ENCODE data around the gene COPS7A.
A peak's percentile ranks its signal among the peaks of the same experiment; 100 is the strongest.

COPS7A gene

DNA sequence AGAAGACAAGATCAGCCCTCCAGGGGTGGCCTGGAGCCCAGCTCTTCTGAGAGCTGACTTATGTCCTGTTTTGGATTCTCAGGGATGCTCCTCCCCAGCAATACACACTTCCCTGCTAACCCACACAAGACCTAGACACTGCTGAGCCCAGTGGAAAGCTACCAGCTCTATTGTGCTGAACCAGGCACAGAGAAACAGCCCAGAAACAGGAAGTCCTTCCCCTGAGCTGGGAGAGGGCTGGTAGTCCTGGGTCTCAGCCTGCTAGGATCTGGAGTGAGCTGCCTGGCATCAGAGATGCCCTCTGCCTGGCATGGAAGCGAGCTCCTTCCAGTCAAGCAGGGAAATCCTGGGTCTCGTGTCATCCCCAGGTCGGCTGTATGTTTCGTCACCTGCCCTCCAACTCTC is 47.2 kb downstream of the COPS7A start:
- DNase-seq: no peak

DNA sequence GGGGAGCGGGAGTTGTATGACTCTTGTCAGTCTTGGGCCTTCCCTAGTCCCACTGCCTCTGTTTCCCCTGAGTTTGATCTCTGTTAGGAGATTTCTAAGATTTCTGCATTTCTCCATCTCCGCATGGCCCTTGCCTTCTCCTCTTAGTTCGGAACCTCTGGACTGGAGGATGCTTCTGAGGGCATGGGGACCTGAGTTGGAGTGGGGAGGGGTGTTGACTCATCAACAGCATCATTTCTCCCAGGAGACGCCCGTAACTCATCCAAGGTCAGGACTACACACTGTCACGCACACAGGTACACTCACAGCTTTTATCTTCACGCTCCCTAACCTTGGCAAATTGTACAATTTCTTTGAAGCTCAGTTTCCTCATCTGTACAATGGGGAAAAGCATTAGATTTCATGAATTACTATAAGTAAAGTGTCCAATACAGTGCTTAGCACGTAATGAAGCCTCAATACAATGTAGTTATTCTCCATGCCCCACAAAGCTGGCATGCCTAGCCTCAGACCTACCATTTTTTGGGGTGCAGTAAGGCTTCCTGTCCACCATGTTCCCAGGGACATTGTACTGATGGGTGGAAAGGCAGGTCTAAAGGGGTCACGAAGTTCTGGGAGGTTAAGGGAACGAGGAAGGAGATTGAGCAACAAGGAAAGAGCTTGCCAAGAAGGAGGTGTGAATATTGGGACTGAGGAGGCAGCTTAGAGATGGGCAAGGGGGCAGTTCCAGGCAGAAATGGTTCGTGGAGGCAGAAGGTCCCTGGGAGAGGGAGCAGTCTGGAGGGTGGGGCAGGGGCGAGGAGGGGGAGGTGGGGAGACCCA is 47.9 kb downstream of the COPS7A start:
- DNase-seq: no peak

GRCh38 chr12:6772331-6772695 is 48.5 kb downstream of the COPS7A start, which contains the start of gene LAG3:
Gene LAG3, plus strand, starts transcription at chr12:6772520. Its CDS starts 333 bp downstream, at chr12:6772853.
- peak; percentile 62 for DNase-seq

DNA sequence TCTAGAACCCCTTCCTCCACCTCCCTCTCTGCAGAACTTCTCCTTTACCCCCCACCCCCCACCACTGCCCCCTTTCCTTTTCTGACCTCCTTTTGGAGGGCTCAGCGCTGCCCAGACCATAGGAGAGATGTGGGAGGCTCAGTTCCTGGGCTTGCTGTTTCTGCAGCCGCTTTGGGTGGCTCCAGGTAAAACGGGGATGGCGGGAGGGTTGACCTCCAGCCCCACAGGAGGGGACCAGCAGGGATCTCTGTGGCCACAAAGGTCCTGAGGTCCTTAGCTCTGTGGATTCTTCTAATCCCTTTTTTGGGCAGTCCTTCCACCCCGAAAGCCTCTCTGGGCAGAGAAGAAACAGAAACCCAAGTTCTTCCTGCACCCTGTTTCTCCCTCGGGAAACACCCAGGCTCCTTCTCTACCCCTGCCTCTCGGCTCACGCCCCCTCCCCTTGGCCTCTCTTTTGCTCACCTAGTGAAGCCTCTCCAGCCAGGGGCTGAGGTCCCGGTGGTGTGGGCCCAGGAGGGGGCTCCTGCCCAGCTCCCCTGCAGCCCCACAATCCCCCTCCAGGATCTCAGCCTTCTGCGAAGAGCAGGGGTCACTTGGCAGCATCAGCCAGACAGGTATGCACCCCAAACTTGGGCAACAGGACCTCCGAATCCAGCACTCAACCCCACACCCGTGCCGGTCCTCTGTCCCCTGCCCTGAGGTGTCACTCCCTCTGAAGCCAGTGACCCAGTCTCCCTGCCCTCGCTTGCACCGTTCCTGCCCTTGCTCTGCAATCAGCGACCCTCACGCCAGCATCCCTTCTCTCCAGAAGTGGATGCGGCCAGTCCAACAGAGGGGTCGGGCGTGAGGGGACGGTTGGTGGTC is 49.1 kb downstream of the COPS7A start:
- DNase-seq: no peak

DNA sequence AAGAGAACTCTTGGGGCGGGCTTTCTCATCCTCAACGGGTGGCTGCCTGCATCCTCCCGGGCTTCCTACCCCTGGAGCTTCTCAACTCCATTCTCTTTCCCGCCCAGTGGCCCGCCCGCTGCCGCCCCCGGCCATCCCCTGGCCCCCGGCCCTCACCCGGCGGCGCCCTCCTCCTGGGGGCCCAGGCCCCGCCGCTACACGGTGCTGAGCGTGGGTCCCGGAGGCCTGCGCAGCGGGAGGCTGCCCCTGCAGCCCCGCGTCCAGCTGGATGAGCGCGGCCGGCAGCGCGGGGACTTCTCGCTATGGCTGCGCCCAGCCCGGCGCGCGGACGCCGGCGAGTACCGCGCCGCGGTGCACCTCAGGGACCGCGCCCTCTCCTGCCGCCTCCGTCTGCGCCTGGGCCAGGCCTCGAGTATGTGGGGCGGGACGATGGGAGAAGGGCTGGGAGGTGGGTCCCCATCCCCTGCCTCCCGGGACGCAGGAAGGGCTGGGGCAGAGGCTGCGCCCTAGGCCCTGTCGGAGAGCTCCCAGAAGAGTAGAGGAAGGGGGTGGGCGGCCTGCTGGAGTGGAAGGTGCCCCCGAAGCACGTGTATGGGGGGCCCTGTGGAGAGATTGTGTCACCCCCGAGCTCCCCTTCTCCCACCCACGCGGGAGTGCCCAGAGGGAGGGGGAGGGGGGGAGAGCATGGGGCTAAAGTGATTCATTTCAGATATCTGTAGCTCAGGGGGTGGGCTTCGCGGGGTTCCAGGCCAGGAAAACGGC is 49.9 kb downstream of the COPS7A start:
- DNase-seq: peak; percentile 78

DNA sequence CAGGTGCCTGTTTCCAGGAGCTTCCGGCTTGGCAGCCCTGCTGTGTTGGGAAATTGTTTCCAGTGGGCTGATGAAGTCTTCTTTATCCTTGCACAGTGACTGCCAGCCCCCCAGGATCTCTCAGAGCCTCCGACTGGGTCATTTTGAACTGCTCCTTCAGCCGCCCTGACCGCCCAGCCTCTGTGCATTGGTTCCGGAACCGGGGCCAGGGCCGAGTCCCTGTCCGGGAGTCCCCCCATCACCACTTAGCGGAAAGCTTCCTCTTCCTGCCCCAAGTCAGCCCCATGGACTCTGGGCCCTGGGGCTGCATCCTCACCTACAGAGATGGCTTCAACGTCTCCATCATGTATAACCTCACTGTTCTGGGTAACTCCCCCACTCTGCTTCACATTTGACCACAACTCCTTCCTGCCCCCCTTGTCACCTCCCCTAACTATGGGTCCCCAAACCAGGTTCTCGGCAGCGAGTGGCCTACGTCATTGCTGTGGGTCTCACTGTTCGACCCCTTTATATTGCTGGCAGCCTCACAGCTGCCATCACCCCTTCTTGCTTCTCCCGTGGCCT is 50.7 kb downstream of the COPS7A start:
- peak; percentile 40 for DNase-seq

GRCh38 chr12:6775185-6776174 is 51.6 kb downstream of the COPS7A start:
- no peak for DNase-seq

- DNase-seq: no peak
Observed at GRCh38 chr12:6777386-6777785, 53.5 kb downstream of the COPS7A start.

DNA sequence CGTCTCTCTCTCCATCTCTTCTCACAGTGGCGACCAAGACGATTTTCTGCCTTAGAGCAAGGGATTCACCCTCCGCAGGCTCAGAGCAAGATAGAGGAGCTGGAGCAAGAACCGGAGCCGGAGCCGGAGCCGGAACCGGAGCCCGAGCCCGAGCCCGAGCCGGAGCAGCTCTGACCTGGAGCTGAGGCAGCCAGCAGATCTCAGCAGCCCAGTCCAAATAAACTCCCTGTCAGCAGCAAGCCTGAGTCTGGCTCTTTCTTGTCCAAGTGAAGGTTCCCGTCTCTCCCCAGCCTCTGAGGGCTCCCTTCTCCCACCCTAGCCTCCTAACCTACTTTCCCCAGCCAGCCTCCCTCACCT is 54.3 kb downstream of the COPS7A start:
- DNase-seq: no peak

GRCh38 chr12:6778574-6779550 is 55.0 kb downstream of the COPS7A start:
- peak; percentile 88 for DNase-seq

DNA sequence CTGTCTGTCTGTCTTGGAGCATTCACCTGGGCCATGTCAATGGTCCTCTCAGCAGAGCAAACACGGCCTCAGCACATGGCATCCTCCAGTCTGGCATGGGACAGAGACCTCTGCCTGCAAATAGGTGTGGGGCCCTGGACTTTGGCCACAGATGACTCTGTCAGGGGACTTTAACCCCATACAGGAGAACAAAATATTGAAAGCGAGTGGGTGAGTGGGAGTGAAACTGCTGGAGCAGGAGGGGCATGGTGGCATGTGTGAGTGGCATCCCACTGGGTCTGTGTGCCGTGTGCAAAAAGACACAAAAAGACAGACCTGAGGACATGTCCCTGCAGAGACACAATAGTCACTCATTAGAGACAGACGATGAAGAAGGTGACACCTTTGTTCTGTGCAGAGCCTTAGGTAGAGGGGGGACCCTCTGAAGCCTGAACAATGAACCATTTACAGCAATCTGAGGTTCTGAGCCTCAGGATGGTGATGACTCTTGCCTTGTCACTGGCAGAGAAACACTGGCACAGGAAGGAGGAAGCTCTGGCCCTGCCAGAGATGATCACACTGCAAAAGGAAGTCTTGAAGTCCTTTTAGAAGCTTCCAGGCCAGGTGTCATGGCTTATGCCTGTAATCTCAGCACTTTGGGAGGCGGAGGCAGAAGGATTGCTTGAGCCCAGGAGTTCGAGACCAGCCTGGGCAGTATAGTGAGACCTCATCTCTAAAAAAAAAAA is 56.0 kb downstream of the COPS7A start:
- DNase-seq: no peak

DNA sequence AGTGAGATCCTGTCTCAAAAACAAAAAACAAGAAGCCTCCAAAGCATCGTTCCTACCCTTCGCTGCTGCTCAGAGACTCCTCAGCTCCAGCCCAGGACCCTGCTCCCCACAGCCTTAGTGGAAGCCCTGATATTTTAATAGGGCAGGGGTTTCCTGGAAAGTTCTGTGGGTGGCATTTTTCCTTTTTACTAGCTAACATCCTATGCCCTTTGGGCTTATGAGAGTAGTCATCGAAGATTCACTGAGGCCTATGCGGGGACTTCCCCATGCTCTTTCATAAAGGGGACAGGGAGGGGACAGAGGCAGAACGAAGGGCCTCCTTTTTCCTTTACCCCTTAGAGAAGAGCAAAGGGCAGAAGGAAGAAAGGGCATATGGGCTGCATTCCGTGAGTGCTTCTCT is 56.7 kb downstream of the COPS7A start:
- no peak for DNase-seq
